OCI-LY7 (cell line): ENCODE measurements around the gene SUFU. TPM values are rescaled to one million over a fixed set of nuclear protein-coding genes. Genes with fewer than 3 reads are reported as not detected.

Source experiments
- BruUV-seq: library from RNA; stranded (reverse); fragments of 400-500 nt; replicated peaks from 2 replicates; lab custom pipeline; 2021; lab: Mats Ljungman, UMichigan
- CTCF ChIA-PET: fragments of 300-600 bp; sonication (Branson Sonifier 250); formaldehyde crosslinking; loops from one replicate; lab custom pipeline; 2022; ENCODE audit warnings: antibody characterized with exemption; ENCODE audit not compliant: unreplicated experiment; lab: Charles Lee
- POLR2A ChIA-PET: fragments of 300-600 bp; sonication (Branson Sonifier 250); formaldehyde crosslinking; loops from one replicate; lab custom pipeline; 2022; ENCODE audit warnings: antibody characterized with exemption; lab: Charles Lee
- DNase-seq: peaks from one replicate; pipeline ENCODE4 v3.0.0-alpha.2; 2015; ENCODE audit warnings: low spot score
- H2AFZ ChIP-seq: fragments of 200-600 bp; sonication (generic), shearing (Covaris generic); 2 replicates; pipeline ENCODE4 v1.6.1; 2014; ENCODE audit warnings: mild to moderate bottlenecking, antibody characterized with exemption, low read length, moderate library complexity
- H3K27ac ChIP-seq: fragments of 200-600 bp; sonication (generic); 2 replicates; pipeline ENCODE4 v1.5.1; 2014; ENCODE audit warnings: mixed run types, low read depth, mild to moderate bottlenecking, moderate library complexity, low read length, inconsistent platforms; ENCODE audit not compliant: poor library complexity, severe bottlenecking
- H3K36me3 ChIP-seq: fragments of 200-600 bp; sonication (generic); 2 replicates; pipeline ENCODE4 v1.6.1; 2014; ENCODE audit warnings: mild to moderate bottlenecking, antibody characterized with exemption, low read length, moderate library complexity, mixed read lengths; ENCODE audit not compliant: insufficient read depth
- H3K4me1 ChIP-seq: fragments of 200-600 bp; sonication (generic); 2 replicates; pipeline ENCODE4 v1.5.1; 2014; ENCODE audit warnings: mild to moderate bottlenecking, low read length; ENCODE audit not compliant: insufficient read depth, poor library complexity, severe bottlenecking
- H3K4me2 ChIP-seq: fragments of 200-600 bp; sonication (generic); 2 replicates; pipeline ENCODE4 v1.6.1; 2014; ENCODE audit warnings: mild to moderate bottlenecking, low read length
- H3K4me3 ChIP-seq: fragments of 200-600 bp; sonication (generic); 2 replicates; pipeline ENCODE4 v1.5.1; 2014; ENCODE audit warnings: mild to moderate bottlenecking, low read depth, low read length; ENCODE audit not compliant: poor library complexity, severe bottlenecking
- H3K79me2 ChIP-seq: fragments of 200-600 bp; sonication (generic); 2 replicates; pipeline ENCODE4 v1.6.1; 2016; ENCODE audit warnings: low read depth, mild to moderate bottlenecking, low read length, moderate library complexity, mixed read lengths; ENCODE audit not compliant: insufficient read depth
- H3K9me2 ChIP-seq: fragments of 200-600 bp; sonication (generic); 2 replicates; pipeline ENCODE4 v1.6.1; 2016; ENCODE audit warnings: mild to moderate bottlenecking, low read length, mixed read lengths; ENCODE audit not compliant: insufficient read depth
- H3K9me3 ChIP-seq: fragments of 200-600 bp; sonication (generic); 2 replicates; pipeline ENCODE4 v1.6.1; 2014; ENCODE audit warnings: mild to moderate bottlenecking, mixed run types, low read length, mixed read lengths
- H4K20me1 ChIP-seq: fragments of 200-600 bp; sonication (generic); 2 replicates; pipeline ENCODE4 v1.6.1; 2014; ENCODE audit warnings: mild to moderate bottlenecking, antibody characterized with exemption, low read length, moderate library complexity, mixed read lengths; ENCODE audit not compliant: insufficient read depth
- CTCF ChIP-seq: fragments of 200-600 bp; sonication (generic); conservative IDR thresholded peaks from 2 replicates; pipeline ENCODE4 v1.5.1; 2014; ENCODE audit warnings: mild to moderate bottlenecking, antibody characterized with exemption, low read length, moderate library complexity, mixed read lengths
- EZH2phosphoT487 ChIP-seq: fragments of 200-600 bp; sonication (generic); IDR thresholded peaks from 2 replicates; pipeline ENCODE4 v1.6.1; 2018; ENCODE audit warnings: low read depth, borderline replicate concordance, mild to moderate bottlenecking, mixed run types, antibody characterized with exemption, low read length, moderate library complexity, mixed read lengths
- intact Hi-C: fragments of 100-400 bp; cut with micrococcal nuclease; formaldehyde crosslinking; loops from one replicate; pipeline ENCODE4 v1.10.0; 2022; ENCODE audit not compliant: unreplicated experiment
- total RNA-seq, 2 experiments: library from RNA; depleted of rRNA in 1 of 2; stranded (reverse); fragments of >200 nt in 1 of 2; shearing (Covaris generic) in 1 of 2; gene quantifications; 2 replicates each; pipeline ENCODE4 v1.2.3, GENCODE V29; 2014 to 2022

SUFU gene
- total RNA-seq, 2 experiments from 2014 or later = 4.9 to 10.0 TPM

GRCh38 chr10:102484021-102484420 lies 19.8 kb upstream of the SUFU start:
- ChIA-PET POLR2A (no interaction called here), CTCF (no interaction called here)
- Histone ChIP-seq H3K27ac (no peak overlapping the region), H3K4me1 (peaks cover 3% of the 10 kb centered on the region), H3K9me3 (no peaks in the 10 kb centered on the region), H4K20me1 (no peaks in the 10 kb centered on the region), H3K4me2 (no peak overlapping the region), H3K79me2 (no peaks in the 10 kb centered on the region), H3K4me3 (no peak overlapping the region), H3K9me2 (no peaks in the 10 kb centered on the region), H3K36me3 (peaks cover 99% of the 10 kb centered on the region), H2AFZ (no peak overlapping the region)
- intact Hi-C loops = no loop called here
- no peak for TF ChIP-seq CTCF
- TF ChIP-seq EZH2phosphoT487 = no peak
- DNase-seq = no peak
- no TSS peak for BruUV-seq

GRCh38 chr10:102485093-102485784 lies 18.5 kb upstream of the SUFU start:
- no peak for DNase-seq
- H3K79me2 ChIP-seq = no peaks in the 10 kb centered on the region
- H3K4me3 ChIP-seq = no peak overlapping the region
- H3K36me3 ChIP-seq = peaks cover 88% of the 10 kb centered on the region
- H3K9me2 ChIP-seq = no peaks in the 10 kb centered on the region
- no peaks in the 10 kb centered on the region for H4K20me1 ChIP-seq
- intact Hi-C loops = no loop called here
- TF ChIP-seq CTCF (no peak), EZH2phosphoT487 (no peak)
- no peak overlapping the region for H2AFZ ChIP-seq
- no peak overlapping the region for H3K4me2 ChIP-seq
- BruUV-seq = no TSS peak
- peaks cover 3% of the 10 kb centered on the region for H3K4me1 ChIP-seq
- POLR2A ChIA-PET = no interaction called here
- no peaks in the 10 kb centered on the region for H3K9me3 ChIP-seq
- H3K27ac ChIP-seq = no peak overlapping the region
- CTCF ChIA-PET = no interaction called here

GRCh38 chr10:102491136-102491535 lies 12.6 kb upstream of the SUFU start:
- Histone ChIP-seq H3K79me2 (peaks cover 38% of the 10 kb centered on the region), H3K4me1 (no peaks in the 10 kb centered on the region), H3K4me3 (no peak overlapping the region), H3K9me3 (no peaks in the 10 kb centered on the region), H3K36me3 (peaks cover 62% of the 10 kb centered on the region), H3K9me2 (no peaks in the 10 kb centered on the region), H4K20me1 (no peaks in the 10 kb centered on the region), H2AFZ (no peak overlapping the region), H3K27ac (no peak overlapping the region), H3K4me2 (no peak overlapping the region)
- intact Hi-C loops = no loop called here
- no peak for DNase-seq
- TF ChIP-seq CTCF = no peak
- TF ChIP-seq EZH2phosphoT487 = no peak
- ChIA-PET POLR2A (no interaction called here), CTCF (no interaction called here)
- BruUV-seq = no TSS peak
